EL (cell line): ENCODE measurements around the gene PACSIN1.

Experiments used
- DNase-seq: peaks from one replicate; pipeline ENCODE4 v3.0.0-alpha.2; 2016

The PACSIN1 gene

GRCh38 chr6:34516391-34517324 lies 50.8 kb downstream of the PACSIN1 start:
- DNase-seq = no peak

GRCh38 chr6:34517461-34517881 lies 51.6 kb downstream of the PACSIN1 start:
- no peak for DNase-seq

GRCh38 chr6:34517966-34518365 lies 52.1 kb downstream of the PACSIN1 start:
- no peak for DNase-seq

GRCh38 chr6:34518669-34519365 lies 52.9 kb downstream of the PACSIN1 start:
- DNase-seq = no peak

DNA sequence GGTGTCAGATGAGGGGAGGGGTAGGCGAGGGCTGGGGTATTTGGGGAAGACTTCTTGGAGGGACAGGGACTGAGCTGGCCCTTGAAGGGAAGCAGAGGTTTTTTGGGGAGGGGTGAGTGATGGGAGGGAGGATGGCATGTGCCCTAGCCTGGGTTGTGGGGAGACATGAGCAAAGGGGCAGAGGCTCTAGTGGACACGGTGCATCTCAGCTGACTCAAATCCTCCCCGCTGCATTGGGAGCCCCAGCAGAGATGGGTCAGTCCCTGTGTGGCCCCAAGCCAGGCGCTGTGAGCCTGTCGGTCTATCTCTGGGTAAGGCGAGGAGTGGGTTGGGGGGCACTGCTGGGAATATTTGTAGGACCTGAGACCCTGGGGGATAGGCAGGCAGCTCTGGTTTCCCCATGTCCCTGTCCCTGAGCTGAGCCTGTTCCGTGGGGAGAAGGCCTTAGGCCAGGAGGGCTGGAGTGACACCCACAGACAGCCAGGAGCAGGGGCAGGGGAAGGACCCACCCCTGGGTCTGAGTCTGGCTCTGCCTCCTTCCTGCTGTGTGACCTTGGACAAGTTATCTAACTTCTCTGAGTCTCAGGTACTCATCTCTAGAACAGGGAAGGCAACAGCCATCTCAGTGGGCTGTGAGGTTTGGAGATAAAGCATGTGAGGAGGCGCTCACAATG lies 54.2 kb downstream of the PACSIN1 start:
- no peak for DNase-seq

GRCh38 chr6:34520645-34521462 lies 55.0 kb downstream of the PACSIN1 start:
- no peak for DNase-seq

DNA sequence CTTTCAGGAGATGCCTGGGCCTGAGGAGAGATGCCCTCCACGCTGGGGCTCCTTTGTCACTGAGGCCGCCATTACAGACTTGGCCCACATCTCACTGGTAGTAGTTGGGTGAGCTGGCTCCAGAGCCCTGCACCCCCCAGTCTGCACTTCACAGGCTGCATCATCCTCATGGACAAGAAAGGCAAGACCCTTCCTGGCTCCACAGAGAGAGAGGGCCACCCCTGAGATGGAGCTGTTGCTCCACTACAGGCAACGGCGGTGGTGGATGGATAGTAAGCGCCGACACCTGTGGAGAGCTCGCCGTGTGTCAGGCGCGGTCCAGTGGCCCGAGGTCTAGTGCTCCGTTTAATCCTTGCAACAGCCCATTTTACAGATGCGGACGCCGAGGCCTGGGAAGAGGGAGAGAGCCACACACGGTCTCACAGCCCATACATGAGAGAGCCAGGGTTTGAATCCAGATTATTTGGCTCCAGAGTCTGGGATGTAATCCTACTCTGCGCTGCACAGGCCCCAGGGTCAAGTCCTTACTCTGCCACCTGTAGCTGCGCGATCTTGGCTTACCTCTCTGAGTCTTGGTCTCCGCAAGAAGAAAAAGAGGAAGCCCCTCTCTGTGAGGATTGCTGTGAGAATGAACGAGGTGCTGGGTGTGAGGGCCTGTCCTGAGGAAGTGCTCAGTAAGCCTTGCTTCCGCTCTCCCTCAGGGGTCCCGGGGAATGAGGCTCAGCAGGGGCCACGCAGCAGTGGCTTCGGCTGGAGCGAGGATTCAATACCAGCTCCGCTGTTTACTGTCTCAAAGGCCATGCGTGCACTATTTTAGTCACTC lies 55.8 kb downstream of the PACSIN1 start:
- DNase-seq = no peak

DNA sequence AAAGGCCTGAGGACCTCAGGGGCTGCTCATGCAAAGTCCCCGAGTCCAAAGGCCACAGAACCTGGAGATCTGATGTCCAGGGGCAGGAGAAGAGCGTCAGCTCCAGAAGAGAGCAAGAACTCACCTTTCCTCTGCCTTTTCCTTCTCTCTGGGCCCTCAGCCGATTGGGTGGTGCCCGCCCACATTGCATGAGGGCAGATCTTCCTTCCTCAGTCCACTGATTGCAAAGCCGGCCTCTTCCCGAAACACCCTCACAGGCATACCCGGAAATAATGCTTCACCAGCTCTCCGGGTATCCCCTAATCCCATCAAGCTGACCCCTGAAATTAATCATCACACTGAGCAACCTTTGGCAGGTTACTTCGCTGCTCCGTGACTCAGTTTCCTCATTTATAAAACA lies 56.9 kb downstream of the PACSIN1 start:
- no peak for DNase-seq

GRCh38 chr6:34523441-34524206 lies 57.7 kb downstream of the PACSIN1 start:
- no peak for DNase-seq

DNA sequence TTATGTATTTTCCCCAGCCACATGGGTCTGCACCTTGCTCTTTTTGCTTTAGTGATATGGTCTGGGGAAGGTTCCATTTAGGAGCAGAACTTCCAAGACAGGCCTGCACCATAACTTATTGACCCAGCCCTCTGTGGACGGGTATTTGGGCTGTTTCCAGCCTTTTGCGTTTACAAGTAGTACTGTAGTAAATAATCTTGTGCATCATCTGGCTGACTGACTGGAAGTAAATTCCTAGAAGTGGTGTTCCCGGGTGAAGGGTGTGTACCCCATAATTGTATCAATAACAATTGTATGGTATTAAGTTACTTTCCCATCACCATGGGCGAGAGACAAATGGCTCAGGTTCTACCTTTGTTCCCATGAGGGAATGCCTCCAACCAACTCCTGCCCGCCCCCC lies 58.6 kb downstream of the PACSIN1 start:
- no peak for DNase-seq

DNA sequence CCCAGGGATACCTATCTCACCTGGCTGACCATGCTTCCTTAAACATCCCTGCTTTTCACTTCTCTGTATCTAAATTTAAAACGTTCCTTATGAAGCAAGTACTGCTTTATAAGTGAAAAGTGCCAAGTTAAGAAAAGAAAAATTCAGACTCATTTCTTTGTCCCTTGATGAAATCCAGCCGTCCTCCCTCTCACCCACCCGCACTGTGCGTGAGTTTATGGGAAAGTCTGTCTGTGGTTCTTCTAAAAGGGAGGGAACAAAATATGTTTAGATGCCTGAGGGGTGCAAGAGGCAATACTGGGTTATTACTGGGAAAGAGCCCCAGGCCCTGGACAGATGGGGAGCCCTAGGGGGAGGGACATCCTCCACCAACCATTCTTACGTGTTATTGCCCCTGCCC lies 59.1 kb downstream of the PACSIN1 start:
- no peak for DNase-seq

DNA sequence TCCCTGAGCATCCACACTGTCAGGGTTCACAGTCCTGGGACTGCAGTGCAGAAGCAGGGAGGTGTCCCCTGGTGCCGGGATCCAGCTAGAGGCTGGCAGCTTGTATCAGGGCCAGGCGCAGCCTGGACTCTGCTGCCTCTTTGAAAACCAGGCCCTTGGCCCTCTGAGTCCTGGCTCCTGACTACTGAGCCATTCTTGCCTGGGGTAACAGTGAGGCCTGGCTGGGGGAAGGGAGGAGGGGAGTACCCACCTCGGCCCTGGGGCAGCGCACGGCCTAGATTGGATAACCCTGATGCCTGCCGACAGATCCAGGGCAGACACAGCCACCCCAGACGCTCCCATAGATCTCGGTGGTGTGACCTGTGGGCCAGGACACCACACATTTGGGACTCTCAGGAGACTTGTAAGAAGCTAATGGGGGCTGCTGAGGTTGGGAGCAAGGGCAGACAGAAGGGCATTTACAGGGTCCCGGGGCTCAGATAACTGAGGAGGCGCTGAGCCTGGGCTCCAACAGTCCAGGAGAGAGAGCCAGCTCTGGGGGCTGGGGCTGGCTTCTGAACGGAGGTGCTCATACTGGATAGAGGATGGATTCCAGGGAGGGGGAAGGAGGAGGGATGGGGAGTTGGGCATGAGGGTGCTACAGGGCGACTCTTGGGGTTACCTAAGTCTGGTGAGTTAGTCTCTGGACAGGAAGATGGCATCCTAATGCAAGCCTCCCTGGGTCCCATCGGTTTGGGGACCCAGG lies 59.7 kb downstream of the PACSIN1 start:
- DNase-seq = no peak

DNA sequence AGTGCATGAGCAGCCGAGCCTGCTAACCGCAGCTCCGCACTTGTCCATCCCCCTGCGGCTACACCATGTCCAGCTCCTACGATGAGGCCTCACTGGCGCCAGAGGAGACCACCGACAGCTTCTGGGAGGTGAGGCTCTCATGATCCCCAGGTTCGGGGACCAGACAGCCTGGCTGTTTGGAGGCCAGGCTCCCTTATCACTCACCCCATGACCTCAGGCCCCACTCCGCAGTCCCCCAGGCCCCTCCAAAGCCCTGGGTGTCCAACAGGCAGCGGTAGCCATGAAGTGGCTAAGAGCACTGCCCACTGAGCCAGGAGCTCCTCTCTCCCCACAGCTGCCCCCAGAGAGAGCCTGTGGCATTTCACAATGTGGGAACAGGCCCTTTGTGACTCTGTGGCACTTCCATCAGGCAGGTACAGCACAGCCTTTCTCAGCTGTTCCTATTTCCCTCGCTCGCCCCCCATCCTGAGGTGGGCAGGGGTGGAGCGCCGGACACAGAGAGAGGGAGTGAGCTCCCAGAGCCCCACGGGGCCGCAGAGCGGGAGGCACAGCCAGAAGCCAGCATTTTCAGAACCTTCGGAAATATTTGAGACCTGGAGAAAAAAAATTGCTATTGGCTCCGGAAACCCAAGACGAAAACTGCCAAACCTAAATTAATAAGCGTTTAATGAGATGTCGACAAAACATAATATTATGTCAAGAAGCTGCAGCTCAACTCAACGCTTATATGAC lies 60.5 kb downstream of the PACSIN1 start:
- DNase-seq = peak; percentile 7

GRCh38 chr6:34526992-34527728 lies 61.3 kb downstream of the PACSIN1 start:
- peak; percentile 90 for DNase-seq

DNA sequence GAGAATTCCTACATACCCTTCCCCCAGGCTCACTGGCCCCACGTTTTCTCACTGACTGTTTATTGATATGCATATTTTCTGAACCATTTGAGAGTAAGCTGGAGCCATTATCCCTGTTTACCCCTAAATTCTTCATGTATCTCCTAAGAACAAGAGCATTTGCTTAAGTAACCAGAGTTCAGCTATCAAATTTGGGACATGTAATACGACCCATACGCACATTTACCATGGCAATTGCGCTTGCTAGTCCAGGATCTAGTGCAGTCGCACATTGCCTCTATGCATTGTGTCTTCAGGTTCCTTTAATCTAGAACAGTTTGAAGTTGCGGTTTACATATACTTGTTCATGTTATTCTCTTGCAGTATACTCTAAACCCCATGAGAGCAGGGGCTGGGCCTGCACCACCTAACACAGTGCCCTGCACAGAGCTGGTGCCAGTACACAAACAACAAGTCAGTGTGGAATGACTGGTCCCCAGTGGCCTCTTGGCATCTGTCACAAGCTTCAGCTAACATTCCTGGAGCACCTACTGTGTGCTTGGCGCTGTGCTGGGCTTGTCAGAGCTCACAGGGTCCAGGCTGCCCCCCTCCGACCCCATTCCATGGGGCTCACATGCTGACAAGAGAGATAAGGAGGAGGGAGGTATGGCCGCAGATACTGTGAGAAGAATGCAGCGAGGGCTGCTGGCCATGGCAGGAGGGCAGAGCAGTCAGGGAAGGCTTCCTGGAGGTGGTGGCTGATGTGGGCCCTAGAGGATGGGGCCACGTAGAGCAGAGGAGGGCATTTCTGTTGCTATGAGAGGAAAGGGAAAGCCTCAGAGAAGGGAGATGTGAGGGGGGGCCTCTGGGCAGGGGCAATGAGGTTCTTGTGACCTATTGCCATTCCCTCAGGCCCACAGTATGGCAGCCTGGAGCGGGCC lies 62.1 kb downstream of the PACSIN1 start:
- DNase-seq = no peak

DNA sequence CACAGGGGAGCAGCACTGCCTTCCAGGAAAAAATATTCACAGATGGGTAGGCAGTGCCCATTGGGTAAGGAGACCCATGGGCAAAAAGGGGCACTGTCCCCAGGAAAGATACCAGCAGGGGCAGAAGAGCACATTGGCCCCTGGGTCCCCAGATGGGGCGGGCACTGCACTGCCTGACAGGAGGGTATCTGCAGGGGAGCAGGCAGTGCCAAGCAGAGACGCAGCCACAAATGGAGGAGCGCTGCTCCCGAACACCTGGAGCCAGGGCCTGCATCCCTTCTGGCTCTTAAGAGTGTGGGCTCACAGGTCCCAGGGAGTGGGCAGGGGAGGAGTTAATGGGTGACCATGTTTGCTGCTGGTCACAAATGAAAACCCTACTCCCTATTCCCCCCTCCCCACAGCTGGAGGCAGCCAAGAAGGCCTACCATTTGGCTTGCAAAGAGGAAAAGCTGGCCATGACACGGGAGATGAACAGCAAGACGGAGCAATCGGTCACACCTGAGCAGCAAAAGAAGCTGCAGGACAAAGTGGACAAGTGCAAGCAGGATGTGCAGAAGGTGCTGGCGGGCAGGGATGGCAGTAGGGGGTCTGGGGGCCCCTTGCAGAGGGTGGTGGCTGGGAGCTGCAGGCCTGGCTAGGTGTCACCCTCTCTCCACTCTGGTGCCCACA lies 63.3 kb downstream of the PACSIN1 start:
- no peak for DNase-seq
